IPS DF 4.7 (cell line): ENCODE data around the gene TEK.
"Not testable (repeated sequence)": the region's sequence is repeated elsewhere in the genome, so short reads cannot be mapped to it uniquely, and the experiment has no call there.

ENCODE experiments used
- DNase-seq: peaks from one replicate; pipeline ENCODE4 v3.0.0-alpha.2; 2013; ENCODE audit warnings: low spot score; ENCODE audit errors: extremely low read depth

The TEK gene

DNA sequence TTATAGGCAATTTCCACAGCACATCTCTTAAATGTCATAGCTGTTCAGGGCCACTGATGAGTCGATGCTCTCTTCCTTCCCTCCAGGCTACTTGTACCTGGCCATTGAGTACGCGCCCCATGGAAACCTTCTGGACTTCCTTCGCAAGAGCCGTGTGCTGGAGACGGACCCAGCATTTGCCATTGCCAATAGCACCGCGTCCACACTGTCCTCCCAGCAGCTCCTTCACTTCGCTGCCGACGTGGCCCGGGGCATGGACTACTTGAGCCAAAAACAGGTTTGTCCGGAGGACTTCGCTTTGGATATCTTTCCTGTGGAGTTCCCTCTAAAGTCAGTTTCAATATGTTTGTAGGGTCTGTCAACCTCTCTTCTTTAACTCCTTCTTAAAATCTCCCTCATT lies 103.6 kb downstream of the TEK start:
- DNase-seq = no peak

DNA sequence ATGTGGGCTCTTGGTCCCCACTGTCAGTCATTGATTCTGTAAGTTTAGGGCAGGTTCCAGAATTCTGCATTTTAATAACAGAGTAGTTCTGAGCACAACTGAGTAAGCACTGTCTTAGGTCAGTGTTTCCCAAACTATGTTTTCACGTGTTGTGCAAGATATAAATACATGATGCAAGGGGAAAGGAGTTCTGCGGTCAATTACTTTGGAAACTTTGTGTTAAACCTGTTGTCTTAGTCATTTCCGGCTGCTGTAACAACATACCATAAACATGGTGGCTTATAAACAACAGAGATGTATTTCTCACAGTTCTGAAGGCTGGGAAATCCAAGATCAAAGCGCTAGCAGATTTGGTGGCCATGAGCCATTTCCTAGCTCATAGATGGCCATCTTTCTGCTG lies 118.2 kb downstream of the TEK start:
- DNase-seq = no peak

- not testable (repeated sequence) for DNase-seq
These were observed 130.6 kb downstream of the TEK start for GRCh38 chr9:27239648-27240047.

DNA sequence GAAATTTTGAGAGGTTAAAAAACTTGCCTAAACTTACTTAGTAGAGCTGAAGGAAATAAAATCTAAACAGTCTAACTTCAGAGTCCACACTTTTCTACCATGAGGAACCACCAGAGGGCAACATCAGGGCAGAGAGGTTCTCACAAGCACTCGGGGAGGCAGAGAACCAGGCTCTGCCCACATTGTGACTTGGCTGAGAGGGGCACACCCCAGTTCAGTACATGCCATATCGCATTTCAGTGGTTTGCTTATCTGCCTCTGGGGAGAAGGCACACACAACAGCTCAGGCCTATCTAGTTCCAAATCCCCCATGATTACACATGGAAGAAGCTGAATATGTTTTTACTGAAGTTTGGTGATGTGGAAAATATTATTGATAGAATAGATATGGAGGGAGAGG lies 138.7 kb downstream of the TEK start:
- DNase-seq = peak; percentile 46

DNA sequence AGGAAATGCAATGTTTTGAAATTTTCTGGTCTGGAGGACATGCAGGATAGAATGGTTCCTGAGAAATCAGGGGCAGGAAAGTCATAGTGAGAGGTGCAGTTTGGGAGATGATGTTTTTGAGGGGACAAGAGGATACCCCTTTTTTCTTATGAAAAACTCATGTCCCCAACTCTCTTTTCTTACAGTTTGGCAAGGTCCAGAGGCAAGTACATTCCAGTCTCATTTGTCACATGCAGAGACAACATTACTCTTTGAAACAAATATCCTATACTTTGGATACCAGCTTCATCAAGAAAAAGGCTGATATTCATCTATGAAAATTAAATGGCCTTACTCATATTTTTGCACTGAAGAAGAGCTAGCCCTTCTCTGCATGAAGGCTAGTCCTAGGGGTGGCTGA lies 139.7 kb downstream of the TEK start:
- DNase-seq = no peak

DNA sequence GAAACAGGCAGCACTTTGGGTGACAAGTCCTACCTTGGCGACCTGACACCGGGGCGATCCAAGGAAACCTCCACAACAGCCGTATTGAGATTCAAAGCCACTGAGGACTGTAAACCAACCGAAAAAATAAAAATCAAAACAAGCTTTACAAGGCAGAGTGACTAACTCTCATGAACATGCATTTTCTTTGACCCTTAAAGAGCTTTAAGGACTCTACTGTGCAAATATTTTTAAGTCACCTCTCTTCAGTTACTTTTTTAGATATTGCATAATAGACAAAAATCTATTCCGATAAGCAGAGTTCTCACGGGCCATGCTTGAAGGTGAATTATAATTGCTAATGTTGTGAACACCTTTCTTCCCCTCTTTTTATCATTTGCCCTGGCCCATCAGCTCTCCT lies 149.6 kb downstream of the TEK start:
- no peak for DNase-seq

GRCh38 chr9:27260789-27261516 lies 151.9 kb downstream of the TEK start:
- DNase-seq = no peak

- no peak for DNase-seq
These were observed 152.6 kb downstream of the TEK start for GRCh38 chr9:27261517-27262211.

DNA sequence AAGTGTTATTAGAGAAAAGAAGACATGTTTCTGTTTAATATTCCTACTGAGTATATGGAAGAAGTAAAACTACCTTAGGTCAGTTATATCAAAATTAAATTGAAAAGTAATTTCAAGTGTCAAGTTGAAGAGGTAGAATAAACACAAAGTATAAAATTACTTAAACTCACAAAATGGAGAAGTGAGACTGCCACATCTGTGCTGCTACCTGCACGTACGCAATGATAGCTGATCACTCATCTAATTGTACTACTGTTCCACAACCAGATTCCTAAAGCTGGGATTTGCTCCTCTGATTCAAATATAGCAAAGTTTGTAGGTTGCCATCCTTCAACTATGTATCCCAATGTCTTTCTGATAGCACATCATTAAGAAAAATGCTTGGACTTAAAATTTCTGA lies 163.1 kb downstream of the TEK start:
- no peak for DNase-seq

GRCh38 chr9:27273186-27273585 lies 164.2 kb downstream of the TEK start:
- DNase-seq = no peak

- no peak for DNase-seq
These were observed 167.4 kb downstream of the TEK start for GRCh38 chr9:27276193-27277030.

DNA sequence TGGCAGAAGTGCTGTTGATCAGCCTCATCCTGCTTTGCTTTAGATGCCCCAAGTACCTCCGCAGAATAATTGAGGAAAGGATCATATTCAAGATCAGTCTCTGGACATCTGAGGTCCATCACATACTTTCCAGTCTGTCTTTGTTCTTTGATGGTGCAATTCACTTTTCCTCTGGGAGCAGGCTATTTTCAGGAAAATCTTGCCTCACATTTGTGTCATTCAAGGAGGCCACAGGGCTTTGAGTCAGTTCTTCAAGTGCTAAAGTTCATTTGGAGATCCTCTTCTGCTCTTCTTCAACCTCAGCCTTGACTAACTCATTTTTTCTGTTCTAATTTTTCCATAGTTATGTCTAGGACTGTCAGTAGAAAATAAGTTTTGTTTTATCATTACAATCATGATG lies 169.3 kb downstream of the TEK start:
- DNase-seq = no peak

GRCh38 chr9:27279611-27280010 lies 170.6 kb downstream of the TEK start:
- no peak for DNase-seq
